RWPE1 (cell line): Measurements from ENCODE around the gene BRIP1.
"Not testable (repeated sequence)": the region's sequence is repeated elsewhere in the genome, so short reads cannot be mapped to it uniquely, and the experiment has no call there.

Experiments
- CTCF ChIA-PET: fragments of 350-600 bp; sonication (Branson Sonifier 250); formaldehyde crosslinking; extraction: SDS; loops from one replicate; lab custom pipeline; 2021; lab: Yijun Ruan, JAX
- POLR2A ChIA-PET: fragments of 400-600 bp; formaldehyde crosslinking; extraction: SDS; loops from one replicate; lab custom pipeline; 2020; ENCODE audit warnings: antibody characterized with exemption; ENCODE audit not compliant: low non-redundant PET; lab: Yijun Ruan, JAX
- DNase-seq: peaks from one replicate; pipeline ENCODE4 v3.0.0; 2012; ENCODE audit warnings: low spot score
- H3K27ac ChIP-seq: fragments of 450-650 bp; 2 replicates; pipeline ENCODE4 v1.5.1; 2017
- CTCF ChIP-seq: fragments of 450-650 bp; conservative IDR thresholded peaks from 2 replicates; pipeline ENCODE4 v1.5.1; 2017; ENCODE audit warnings: low read depth, mild to moderate bottlenecking

The BRIP1 gene

GRCh38 chr17:61729690-61730268 is 133.5 kb downstream of the BRIP1 start:
- TF ChIP-seq CTCF = no peak
- ChIA-PET CTCF (no interaction called here), POLR2A (no interaction called here)
- no peak overlapping the region for H3K27ac ChIP-seq
- no peak for DNase-seq

- H3K27ac ChIP-seq = no peak overlapping the region
- no peak for TF ChIP-seq CTCF
- DNase-seq = no peak
- ChIA-PET CTCF (no interaction called here), POLR2A (no interaction called here)
These were observed 135.0 kb downstream of the BRIP1 start for GRCh38 chr17:61728297-61728836.

GRCh38 chr17:61727798-61728197 is 135.5 kb downstream of the BRIP1 start:
- CTCF ChIA-PET = interaction anchor here (0.6 kb wide), 1 partner anchor 91 kb away, joined by 6 read pairs; no protein-coding TSS in a partner anchor
- H3K27ac ChIP-seq, POLR2A ChIA-PET, DNase-seq: not testable (repeated sequence)

- no peak for DNase-seq
- ChIA-PET POLR2A (no interaction called here), CTCF (no interaction called here)
- H3K27ac ChIP-seq = no peak overlapping the region
- TF ChIP-seq CTCF = no peak
These were observed 136.4 kb downstream of the BRIP1 start for GRCh38 chr17:61726977-61727376.

GRCh38 chr17:61724777-61725176 is 138.6 kb downstream of the BRIP1 start:
- TF ChIP-seq CTCF = no peak
- H3K27ac ChIP-seq = no peak overlapping the region
- CTCF ChIA-PET = no interaction called here
- DNase-seq = no peak
- POLR2A ChIA-PET = no interaction called here

GRCh38 chr17:61723914-61724313 is 139.4 kb downstream of the BRIP1 start:
- ChIA-PET CTCF (no interaction called here), POLR2A (interaction anchor here (0.6 kb wide), 1 partner anchor 1739 kb away, joined by 3 read pairs; no protein-coding TSS in a partner anchor)
- TF ChIP-seq CTCF = no peak
- no peak for DNase-seq
- no peak overlapping the region for H3K27ac ChIP-seq

- POLR2A ChIA-PET = interaction anchor here (0.6 kb wide), 1 partner anchor 1740 kb away, joined by 3 read pairs; no protein-coding TSS in a partner anchor
- DNase-seq = no peak
- no peak overlapping the region for H3K27ac ChIP-seq
- CTCF ChIA-PET = no interaction called here
- no peak for TF ChIP-seq CTCF
These were observed 140.1 kb downstream of the BRIP1 start for GRCh38 chr17:61723183-61723582.
